ENCODE measurements around the gene SMCHD1.

Gene SMCHD1

DNA sequence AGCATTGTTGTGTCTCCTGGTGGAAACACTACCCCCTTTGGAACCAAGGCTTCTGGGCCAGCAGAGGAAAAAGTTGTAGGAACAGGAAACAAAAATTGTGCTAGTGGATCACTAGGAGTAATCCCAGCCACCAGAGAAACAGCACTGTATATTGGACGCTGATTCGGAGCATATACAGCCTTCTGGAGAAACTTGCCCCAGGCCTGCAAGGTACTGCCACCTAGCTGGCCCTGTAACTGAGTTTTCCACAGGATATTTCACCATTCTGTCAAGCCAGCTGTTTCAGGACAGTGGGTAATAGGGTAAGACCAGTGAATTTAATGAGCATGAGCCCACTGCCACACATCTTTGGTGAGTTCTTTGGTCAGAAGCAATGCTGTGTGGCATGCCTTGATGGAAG is 166.2 kb downstream of the SMCHD1 start:
- H3K4me3 ChIP-seq (ENCODE audit: control insufficient read depth in 1 of 7, extremely low read depth in 1 of 7, insufficient read depth in 4 of 7, low read depth in 2 of 7, low read length in 6 of 7), result no peak overlapping the region
- H3K27ac ChIP-seq (ENCODE audit: insufficient read depth in 1 of 2, low read depth in 1 of 2, low read length in 2 of 2, poor library complexity in 1 of 2, severe bottlenecking in 2 of 2), result no peak overlapping the region
- no peaks in the 10 kb centered on the region for H3K36me3 ChIP-seq (ENCODE audit: control insufficient read depth in 4 of 4, insufficient read depth in 4 of 4, low read length in 3 of 4)
- H3K27me3 ChIP-seq (replicated peaks in 2 of 5; ENCODE audit: control insufficient read depth in 4 of 5, insufficient read depth in 5 of 5, low read length in 4 of 5), result no peaks in the 10 kb centered on the region
- ChIA-PET POLR2A (no interaction called here), CTCF (no interaction called here)
- H3K9me3 ChIP-seq (ENCODE audit: control extremely low read depth in 1 of 5, control insufficient read depth in 4 of 5, insufficient read depth in 2 of 5, low read depth in 1 of 5, low read length in 4 of 5), result peaks cover 0 to 2% (median 0%) of the 10 kb centered on the region in 5 experiments
- no peaks in the 10 kb centered on the region for H3K4me1 ChIP-seq (ENCODE audit: control extremely low read depth in 1 of 4, control insufficient read depth in 4 of 4, insufficient read depth in 4 of 4, low read length in 3 of 4)
- DNase-seq, result no peak
- 100% methylated on average over 2 of the region's 2 CpGs for WGBS (ENCODE audit: insufficient coverage)

DNA sequence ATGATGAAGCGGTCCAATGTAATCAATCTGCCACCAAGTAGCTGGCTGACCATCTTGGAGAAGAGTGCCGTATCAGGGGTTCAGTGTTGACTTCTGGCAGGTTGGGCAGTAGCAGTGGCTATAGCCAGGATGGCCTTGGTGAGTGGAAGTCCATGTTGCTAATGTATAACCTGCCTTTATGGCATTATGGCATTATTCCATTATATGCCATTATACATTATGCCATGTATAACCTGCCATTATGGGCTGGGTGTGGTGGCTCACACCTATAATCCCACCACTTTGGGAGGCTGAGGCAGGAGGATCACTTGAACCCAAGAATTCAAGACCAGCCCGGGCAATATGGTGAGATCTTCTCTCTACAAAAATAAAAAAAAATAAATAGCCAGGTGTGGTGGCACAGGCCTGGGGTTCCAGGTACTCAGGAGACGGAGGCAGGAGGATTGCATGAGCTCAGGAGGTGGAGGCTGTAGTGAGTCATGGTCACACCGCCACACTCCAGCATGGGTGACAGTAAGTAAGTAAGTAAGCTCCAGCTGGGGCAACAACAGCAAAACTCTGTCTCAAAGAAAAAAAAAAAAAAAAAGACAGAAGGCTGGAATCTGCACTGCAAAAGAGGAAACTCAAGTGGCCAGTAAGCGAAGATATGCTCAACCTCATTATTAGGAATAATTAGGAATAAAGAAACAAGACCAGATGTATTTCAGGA is 166.8 kb downstream of the SMCHD1 start:
- Histone ChIP-seq H3K4me1 (ENCODE audit: control extremely low read depth in 1 of 4, control insufficient read depth in 4 of 4, insufficient read depth in 4 of 4, low read length in 3 of 4) (no peaks in the 10 kb centered on the region), H3K9me3 (ENCODE audit: control extremely low read depth in 1 of 5, control insufficient read depth in 4 of 5, insufficient read depth in 2 of 5, low read depth in 1 of 5, low read length in 4 of 5) (peaks cover 0 to 2% (median 0%) of the 10 kb centered on the region in 5 experiments), H3K27me3 (replicated peaks in 2 of 5; ENCODE audit: control insufficient read depth in 4 of 5, insufficient read depth in 5 of 5, low read length in 4 of 5) (no peaks in the 10 kb centered on the region), H3K4me3 (ENCODE audit: control insufficient read depth in 1 of 7, extremely low read depth in 1 of 7, insufficient read depth in 4 of 7, low read depth in 2 of 7, low read length in 6 of 7) (no peak overlapping the region), H3K27ac (ENCODE audit: insufficient read depth in 1 of 2, low read depth in 1 of 2, low read length in 2 of 2, poor library complexity in 1 of 2, severe bottlenecking in 2 of 2) (no peak overlapping the region), H3K36me3 (ENCODE audit: control insufficient read depth in 4 of 4, insufficient read depth in 4 of 4, low read length in 3 of 4) (no peaks in the 10 kb centered on the region)
- 94% methylated on average over 2 of the region's 6 CpGs for WGBS (ENCODE audit: insufficient coverage)
- peak in 1 of 3 donors; percentile 15 for DNase-seq
- POLR2A ChIA-PET, result no interaction called here
- CTCF ChIA-PET, result no interaction called here

DNA sequence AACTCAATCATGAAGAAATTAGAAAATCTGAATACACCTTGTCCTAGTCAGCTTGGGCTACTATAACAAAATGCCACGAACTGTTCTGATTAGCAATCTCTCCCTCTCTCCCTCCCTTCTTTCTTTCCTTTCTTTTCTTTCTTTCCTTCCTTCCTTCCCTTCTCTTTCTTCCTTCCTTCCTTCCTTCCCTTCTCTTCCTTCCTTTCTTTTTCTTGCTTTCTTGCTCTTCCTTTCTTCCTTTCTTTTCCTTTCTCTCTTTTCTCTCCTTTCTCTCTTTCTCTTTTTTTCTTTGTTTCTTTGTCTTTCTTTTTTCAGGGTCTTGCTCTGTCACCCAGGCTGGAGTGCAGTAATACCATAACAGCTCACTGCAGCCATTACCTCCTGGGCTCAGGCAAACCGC is 167.7 kb downstream of the SMCHD1 start:
- H3K27ac ChIP-seq (ENCODE audit: insufficient read depth in 1 of 2, low read depth in 1 of 2, low read length in 2 of 2, poor library complexity in 1 of 2, severe bottlenecking in 2 of 2), result no peak overlapping the region
- no peak for DNase-seq
- ChIA-PET CTCF (no interaction called here), POLR2A (no interaction called here)
- no peaks in the 10 kb centered on the region for H3K36me3 ChIP-seq (ENCODE audit: control insufficient read depth in 4 of 4, insufficient read depth in 4 of 4, low read length in 3 of 4)
- no peaks in the 10 kb centered on the region for H3K27me3 ChIP-seq (replicated peaks in 2 of 5; ENCODE audit: control insufficient read depth in 4 of 5, insufficient read depth in 5 of 5, low read length in 4 of 5)
- peaks cover 0 to 2% (median 0%) of the 10 kb centered on the region in 5 experiments for H3K9me3 ChIP-seq (ENCODE audit: control extremely low read depth in 1 of 5, control insufficient read depth in 4 of 5, insufficient read depth in 2 of 5, low read depth in 1 of 5, low read length in 4 of 5)
- WGBS (ENCODE audit: insufficient coverage), result 85% methylated on average over 1 of the region's 2 CpGs
- H3K4me1 ChIP-seq (ENCODE audit: control extremely low read depth in 1 of 4, control insufficient read depth in 4 of 4, insufficient read depth in 4 of 4, low read length in 3 of 4), result no peaks in the 10 kb centered on the region
- no peak overlapping the region for H3K4me3 ChIP-seq (ENCODE audit: control insufficient read depth in 1 of 7, extremely low read depth in 1 of 7, insufficient read depth in 4 of 7, low read depth in 2 of 7, low read length in 6 of 7)

DNA sequence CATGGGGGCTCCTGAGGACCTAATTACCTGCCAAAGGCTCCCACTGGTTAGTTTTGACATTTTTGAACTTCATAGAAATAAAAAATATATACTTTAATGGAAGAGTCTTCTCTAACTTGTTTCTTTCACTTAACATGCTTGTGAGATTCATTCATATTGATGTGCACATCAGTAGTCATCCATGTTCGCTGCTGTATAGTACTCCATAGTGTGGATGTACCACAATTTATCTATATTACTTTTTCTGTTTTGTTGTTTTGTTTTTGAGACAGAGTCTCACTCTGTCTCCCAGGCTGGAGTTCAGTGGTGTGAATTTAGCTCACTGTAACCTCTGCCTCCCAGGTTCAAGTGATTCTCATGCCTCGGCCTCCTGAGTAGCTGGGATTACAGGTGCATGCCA is 168.4 kb downstream of the SMCHD1 start:
- H3K4me1 ChIP-seq (ENCODE audit: control extremely low read depth in 1 of 4, control insufficient read depth in 4 of 4, insufficient read depth in 4 of 4, low read length in 3 of 4), result no peaks in the 10 kb centered on the region
- H3K9me3 ChIP-seq (ENCODE audit: control extremely low read depth in 1 of 5, control insufficient read depth in 4 of 5, insufficient read depth in 2 of 5, low read depth in 1 of 5, low read length in 4 of 5), result no peaks in the 10 kb centered on the region
- no peak for DNase-seq
- CTCF ChIA-PET, result no interaction called here
- H3K36me3 ChIP-seq (ENCODE audit: control insufficient read depth in 4 of 4, insufficient read depth in 4 of 4, low read length in 3 of 4), result no peaks in the 10 kb centered on the region
- POLR2A ChIA-PET, result no interaction called here
- WGBS (ENCODE audit: insufficient coverage), result no CpG with 5 or more reads among the region's 2 CpGs
- H3K4me3 ChIP-seq (ENCODE audit: control insufficient read depth in 1 of 7, extremely low read depth in 1 of 7, insufficient read depth in 4 of 7, low read depth in 2 of 7, low read length in 6 of 7), result no peak overlapping the region
- no peaks in the 10 kb centered on the region for H3K27me3 ChIP-seq (replicated peaks in 2 of 5; ENCODE audit: control insufficient read depth in 4 of 5, insufficient read depth in 5 of 5, low read length in 4 of 5)
- H3K27ac ChIP-seq (ENCODE audit: insufficient read depth in 1 of 2, low read depth in 1 of 2, low read length in 2 of 2, poor library complexity in 1 of 2, severe bottlenecking in 2 of 2), result no peak overlapping the region

DNA sequence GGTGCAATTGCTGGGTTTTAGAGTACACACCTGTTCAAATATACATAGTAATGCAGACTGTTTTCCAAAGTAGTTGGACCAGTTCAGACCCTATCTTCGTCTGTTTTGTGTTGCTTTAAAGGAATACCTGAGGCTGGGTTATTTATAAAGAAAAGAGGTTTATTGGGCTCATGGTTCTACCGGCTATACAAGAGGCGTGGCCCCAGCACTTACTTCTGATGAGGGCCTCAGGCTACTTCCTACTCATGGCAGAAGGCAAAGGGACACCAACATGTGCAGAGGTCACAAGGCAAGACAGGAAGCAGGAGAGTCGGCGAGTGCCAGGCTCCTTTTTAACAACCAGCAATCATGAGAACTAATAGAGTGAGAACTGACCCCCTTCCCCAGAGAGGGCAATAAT is 169.3 kb downstream of the SMCHD1 start:
- H3K4me1 ChIP-seq (ENCODE audit: control extremely low read depth in 1 of 4, control insufficient read depth in 4 of 4, insufficient read depth in 4 of 4, low read length in 3 of 4), result no peaks in the 10 kb centered on the region
- no peak overlapping the region for H3K27ac ChIP-seq (ENCODE audit: insufficient read depth in 1 of 2, low read depth in 1 of 2, low read length in 2 of 2, poor library complexity in 1 of 2, severe bottlenecking in 2 of 2)
- POLR2A ChIA-PET, result no interaction called here
- no peaks in the 10 kb centered on the region for H3K36me3 ChIP-seq (ENCODE audit: control insufficient read depth in 4 of 4, insufficient read depth in 4 of 4, low read length in 3 of 4)
- DNase-seq, result no peak
- H3K4me3 ChIP-seq (ENCODE audit: control insufficient read depth in 1 of 7, extremely low read depth in 1 of 7, insufficient read depth in 4 of 7, low read depth in 2 of 7, low read length in 6 of 7), result no peak overlapping the region
- WGBS (ENCODE audit: insufficient coverage), result 98% methylated on average over 5 of the region's 5 CpGs
- no peaks in the 10 kb centered on the region for H3K9me3 ChIP-seq (ENCODE audit: control extremely low read depth in 1 of 5, control insufficient read depth in 4 of 5, insufficient read depth in 2 of 5, low read depth in 1 of 5, low read length in 4 of 5)
- no peaks in the 10 kb centered on the region for H3K27me3 ChIP-seq (replicated peaks in 2 of 5; ENCODE audit: control insufficient read depth in 4 of 5, insufficient read depth in 5 of 5, low read length in 4 of 5)
- CTCF ChIA-PET, result no interaction called here

DNA sequence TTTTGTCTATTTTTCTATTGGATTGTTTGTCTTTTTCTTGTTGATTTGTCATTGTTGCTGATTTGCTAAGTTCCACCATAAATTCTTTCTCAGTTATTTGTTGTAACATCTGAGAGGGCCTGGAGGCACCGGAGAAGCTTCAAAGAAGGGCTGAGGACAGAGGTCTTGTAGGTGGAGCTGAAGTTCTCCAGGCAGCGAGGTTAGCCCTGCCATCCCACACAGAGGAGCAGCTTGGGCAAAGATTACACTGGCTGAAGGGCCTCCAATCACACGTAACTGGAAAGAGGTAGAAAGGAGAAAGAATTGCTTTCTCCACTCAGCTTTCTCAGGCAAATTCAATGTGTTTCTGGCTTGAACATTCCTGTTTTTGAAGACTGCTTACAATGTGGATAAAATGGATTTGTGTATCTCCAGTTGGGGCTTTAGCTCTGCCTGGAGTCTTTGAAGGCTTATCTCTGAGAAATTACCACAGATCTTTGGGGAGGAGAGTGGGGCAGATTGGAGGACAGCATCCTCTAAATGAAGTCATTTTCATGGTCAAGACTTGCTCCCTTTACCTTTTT is 170.2 kb downstream of the SMCHD1 start:
- no peak for DNase-seq
- H3K4me1 ChIP-seq (ENCODE audit: control extremely low read depth in 1 of 4, control insufficient read depth in 4 of 4, insufficient read depth in 4 of 4, low read length in 3 of 4), result no peaks in the 10 kb centered on the region
- CTCF ChIA-PET, result interaction anchor here (1.2 kb wide), 1 partner anchor 11 kb away, joined by 4 read pairs; no protein-coding TSS in a partner anchor
- H3K9me3 ChIP-seq (ENCODE audit: control extremely low read depth in 1 of 5, control insufficient read depth in 4 of 5, insufficient read depth in 2 of 5, low read depth in 1 of 5, low read length in 4 of 5), result no peaks in the 10 kb centered on the region
- WGBS (ENCODE audit: insufficient coverage), result 100% methylated on average over 2 of the region's 3 CpGs
- no peaks in the 10 kb centered on the region for H3K27me3 ChIP-seq (replicated peaks in 2 of 5; ENCODE audit: control insufficient read depth in 4 of 5, insufficient read depth in 5 of 5, low read length in 4 of 5)
- no peak overlapping the region for H3K27ac ChIP-seq (ENCODE audit: insufficient read depth in 1 of 2, low read depth in 1 of 2, low read length in 2 of 2, poor library complexity in 1 of 2, severe bottlenecking in 2 of 2)
- no peaks in the 10 kb centered on the region for H3K36me3 ChIP-seq (ENCODE audit: control insufficient read depth in 4 of 4, insufficient read depth in 4 of 4, low read length in 3 of 4)
- POLR2A ChIA-PET, result no interaction called here
- H3K4me3 ChIP-seq (ENCODE audit: control insufficient read depth in 1 of 7, extremely low read depth in 1 of 7, insufficient read depth in 4 of 7, low read depth in 2 of 7, low read length in 6 of 7), result no peak overlapping the region

DNA sequence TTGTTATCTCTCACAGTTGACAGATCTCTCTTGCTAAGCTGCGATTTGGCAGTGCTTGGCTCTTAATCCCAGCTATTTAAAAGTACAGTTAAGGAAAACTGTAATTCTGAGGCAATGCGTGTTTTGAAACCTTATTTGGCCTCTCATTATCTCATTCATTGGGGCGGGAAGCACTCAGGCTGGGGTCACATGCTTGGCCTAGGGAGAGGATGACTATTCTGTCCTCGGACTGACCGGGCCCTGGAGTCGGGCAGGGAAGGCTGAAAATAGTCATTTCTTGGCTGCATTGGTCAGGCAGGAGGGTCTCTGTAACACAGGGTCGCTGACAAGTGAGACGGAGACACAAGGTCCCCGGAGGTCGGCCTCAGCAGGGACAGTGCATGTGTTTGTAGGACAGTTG is 171.1 kb downstream of the SMCHD1 start:
- no peak overlapping the region for H3K4me3 ChIP-seq (ENCODE audit: control insufficient read depth in 1 of 7, extremely low read depth in 1 of 7, insufficient read depth in 4 of 7, low read depth in 2 of 7, low read length in 6 of 7)
- WGBS (ENCODE audit: insufficient coverage), result 92% methylated on average over 10 of the region's 10 CpGs
- no peaks in the 10 kb centered on the region for H3K9me3 ChIP-seq (ENCODE audit: control extremely low read depth in 1 of 5, control insufficient read depth in 4 of 5, insufficient read depth in 2 of 5, low read depth in 1 of 5, low read length in 4 of 5)
- no peaks in the 10 kb centered on the region for H3K4me1 ChIP-seq (ENCODE audit: control extremely low read depth in 1 of 4, control insufficient read depth in 4 of 4, insufficient read depth in 4 of 4, low read length in 3 of 4)
- DNase-seq, result no peak
- no peak overlapping the region for H3K27ac ChIP-seq (ENCODE audit: insufficient read depth in 1 of 2, low read depth in 1 of 2, low read length in 2 of 2, poor library complexity in 1 of 2, severe bottlenecking in 2 of 2)
- no peaks in the 10 kb centered on the region for H3K27me3 ChIP-seq (replicated peaks in 2 of 5; ENCODE audit: control insufficient read depth in 4 of 5, insufficient read depth in 5 of 5, low read length in 4 of 5)
- CTCF ChIA-PET, result interaction anchor here (1.2 kb wide), 1 partner anchor 10 kb away, joined by 4 read pairs; no protein-coding TSS in a partner anchor
- no peaks in the 10 kb centered on the region for H3K36me3 ChIP-seq (ENCODE audit: control insufficient read depth in 4 of 4, insufficient read depth in 4 of 4, low read length in 3 of 4)
- POLR2A ChIA-PET, result no interaction called here
